Lung (tissue), 16 donors: Measurements from ENCODE around the gene CACNG1. TPM values are rescaled to one million over a fixed set of nuclear protein-coding genes. Genes with fewer than 3 reads are reported as not detected.

ENCODE experiments used
- ATAC-seq: fragments of 200-7000 bp; cut with Tn5 transposase; one replicate; pipeline ENCODE4 v1.9.1; 2020; ENCODE audit warnings: moderate number of reproducible peaks; ENCODE audit not compliant: insufficient read depth, low FRiP score
- DNase-seq, 3 donors: peaks; one replicate each; pipeline ENCODE4 v3.0.0-alpha.2; 2013 to 2017
- H3K27ac ChIP-seq, 2 donors: one replicate each; pipeline ENCODE4 v1.5.1; 2013; ENCODE audit warnings: mild to moderate bottlenecking in 2 of 2, moderate library complexity in 2 of 2, control low read depth in 1 of 2, inconsistent platforms in 1 of 2, low read depth in 1 of 2, low read length in 1 of 2
- H3K27me3 ChIP-seq, 3 donors: one replicate each; pipeline ENCODE4 v1.5.1; 2013; ENCODE audit warnings: low read length in 2 of 3; ENCODE audit not compliant: control insufficient read depth in 3 of 3, insufficient read depth in 3 of 3
- H3K36me3 ChIP-seq, 4 donors: one replicate each; pipeline ENCODE4 v1.5.1; 2013; ENCODE audit warnings: low read length in 4 of 4, mild to moderate bottlenecking in 1 of 4, moderate library complexity in 1 of 4; ENCODE audit not compliant: control insufficient read depth in 4 of 4, insufficient read depth in 4 of 4
- H3K4me1 ChIP-seq, 5 donors: one replicate each; pipeline ENCODE4 v1.5.1; 2013; ENCODE audit warnings: low read length in 5 of 5, mild to moderate bottlenecking in 2 of 5, moderate library complexity in 1 of 5; ENCODE audit not compliant: control insufficient read depth in 5 of 5, insufficient read depth in 5 of 5
- H3K4me3 ChIP-seq: one replicate; pipeline ENCODE4 v1.5.1; 2013; ENCODE audit warnings: mild to moderate bottlenecking, control low read depth, moderate library complexity
- H3K9ac ChIP-seq, 2 donors: one replicate each; pipeline ENCODE4 v1.5.1; 2013; ENCODE audit warnings: low read length in 2 of 2, control low read depth in 1 of 2; ENCODE audit not compliant: insufficient read depth in 1 of 2
- H3K9me3 ChIP-seq, 4 donors: one replicate each; pipeline ENCODE4 v1.5.1; 2013; ENCODE audit warnings: low read length in 3 of 4, mild to moderate bottlenecking in 1 of 4, moderate library complexity in 1 of 4; ENCODE audit not compliant: control insufficient read depth in 4 of 4, insufficient read depth in 3 of 4
- CTCF ChIP-seq: IDR thresholded peaks from 2 replicates; pipeline ENCODE4 v1.5.1; 2012; ENCODE audit warnings: mild to moderate bottlenecking; ENCODE audit errors: control extremely low read depth, extremely low read depth
- WGBS, 2 donors: extraction: QIAGEN DNeasy Blood & Tissue Kit; methylation state at CpG; one replicate each; pipeline ENCODE4 v1.1.7; 2013; 5-methylcytosine and 5-hydroxymethylcytosine counted together
- long read RNA-seq, 5 donors: transcript quantifications; one replicate each; lab custom pipeline, GENCODE V29; 2026
- polyA plus RNA-seq, 2 donors: library from polyadenylated mRNA; stranded (reverse); fragments of 200-250 nt; gene quantifications; one replicate each; pipeline ENCODE4 v1.2.1, GENCODE V29; 2013
- total RNA-seq, 2 donors: library from RNA; depleted of rRNA in 1 of 2; stranded (reverse); fragments of >200 nt in 1 of 2; gene quantifications; one replicate each; pipeline ENCODE4 v1.2.1, GENCODE V29; 2014 to 2021
- donor health status: control.
- donor health status: control.
- donor health status: Bipolar disorder and iron deficiency.
- donor health status: healthy.
- donor health status: DM: yes; HTN: yes; CAD: no.

Gene CACNG1
- total RNA-seq (not detected), polyA plus RNA-seq (under 1 TPM; 0.05 to 0.08 TPM)
- long read RNA-seq, donor 1, result 0 reads
- long read RNA-seq, donor 2, result 0 reads
- long read RNA-seq, donor 3, result 0 reads
- long read RNA-seq, donor 4, result 0 reads
- long read RNA-seq, donor 5, partial matches to known transcripts, result 55 of 55 reads
- long read RNA-seq, donor 5, other reads (novel, unspliced or antisense), result 0 of 55 reads

GRCh38 chr17:67044016-67044772 is at the start of gene CACNG1:
CACNG1 (plus strand) TSS chr17:67044554; CDS start chr17:67044661, 107 bp downstream.
- Histone ChIP-seq H3K36me3 (no peaks in the 10 kb centered on the region), H3K9ac (no peak within 1 kb of the TSS), H3K9me3 (peaks cover 0 to 13% (median 6%) of the 10 kb centered on the region in 4 donors), H3K27ac (no peak within 1 kb of the TSS), H3K4me3 (no peak within 1 kb of the TSS), H3K27me3 (no peaks in the 10 kb centered on the region), H3K4me1 (no peaks in the 10 kb centered on the region)
- ATAC-seq (no peak), DNase-seq (no peak)
- no peak for TF ChIP-seq CTCF
- WGBS, 2 donors, result 90 to 94% methylated on average over 32 of the region's 32 CpGs

- Histone ChIP-seq H3K4me3 (no peak overlapping the region), H3K9me3 (no peaks in the 10 kb centered on the region), H3K9ac (no peak overlapping the region), H3K27me3 (no peaks in the 10 kb centered on the region), H3K27ac (no peak overlapping the region), H3K36me3 (no peaks in the 10 kb centered on the region), H3K4me1 (no peaks in the 10 kb centered on the region)
- no peak for TF ChIP-seq CTCF
- DNase-seq, result no peak
- WGBS, 2 donors, result 80 to 83% methylated on average over 12 of the region's 12 CpGs
- ATAC-seq, result no peak
These were observed 49.3 kb upstream of the CACNG1 start for GRCh38 chr17:66994930-66995535.

- peaks cover 0 to 3% (median 0%) of the 10 kb centered on the region in 4 donors for H3K9me3 ChIP-seq
- no peaks in the 10 kb centered on the region for H3K4me1 ChIP-seq
- TF ChIP-seq CTCF, result no peak
- H3K27ac ChIP-seq, result no peak overlapping the region
- no peak for ATAC-seq
- no peaks in the 10 kb centered on the region for H3K27me3 ChIP-seq
- H3K9ac ChIP-seq, result no peak overlapping the region
- WGBS, 2 donors, result 88 to 90% methylated on average over 7 of the region's 7 CpGs
- no peak overlapping the region for H3K4me3 ChIP-seq
- no peak for DNase-seq
- no peaks in the 10 kb centered on the region for H3K36me3 ChIP-seq
These were observed 48.4 kb upstream of the CACNG1 start for GRCh38 chr17:66995944-66996343.
